ENCODE data around the gene PRLH.

DNA sequence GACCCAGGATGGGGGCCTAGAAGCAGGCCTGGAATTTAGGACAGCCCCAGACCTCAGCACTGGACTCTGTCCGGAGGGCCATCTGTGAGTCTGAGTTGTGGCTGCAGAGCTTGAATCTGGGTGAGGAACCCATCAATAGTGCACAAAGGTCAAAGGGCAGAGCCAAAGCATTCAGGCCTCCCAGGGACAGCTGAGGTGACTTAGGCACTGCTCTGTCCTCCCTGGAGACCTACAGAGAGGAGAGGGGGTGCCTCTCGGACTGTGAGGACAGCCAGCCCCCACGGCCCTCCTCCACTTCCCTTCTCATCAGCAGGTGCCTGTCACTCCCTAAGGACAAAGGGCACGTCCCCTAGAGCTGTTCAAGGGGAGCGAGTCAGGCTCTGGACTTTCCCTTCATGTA lies 25.1 kb upstream of the PRLH start:
- TF ChIP-seq CTCF (IDR thresholded peaks at IDR 0.05) (no peak), POLR2A (IDR thresholded peaks at IDR 0.05) (no peak)
